PFSK-1 (cell line): ENCODE measurements around the gene DAB1.

ENCODE experiments used
- POLR2AphosphoS5 ChIP-seq: IDR thresholded peaks from 2 replicates; pipeline ENCODE4 v1.6.1; 2012; ENCODE audit warnings: low read depth, mild to moderate bottlenecking, control low read depth, low read length, moderate library complexity
- REST ChIP-seq, 2 experiments: IDR thresholded peaks; 2 replicates each; pipeline versions ENCODE4 v1.6.1 to v1.8.0; 2011 to 2012; ENCODE audit warnings: low read depth in 2 of 2, low read length in 2 of 2, control low read depth in 1 of 2, inconsistent platforms in 1 of 2, mild to moderate bottlenecking in 1 of 2, moderate library complexity in 1 of 2; ENCODE audit not compliant: insufficient read depth in 1 of 2

GRCh38 chr1:57350610-57351009, 73.2 kb downstream of the DAB1 start:
- TF ChIP-seq REST (IDR thresholded peaks at IDR 0.05; ENCODE audit: insufficient read depth in 1 of 2, low read depth in 2 of 2, low read length in 2 of 2) (no peak), POLR2AphosphoS5 (no peak)
